ENCODE data around the gene GALT.

DNA sequence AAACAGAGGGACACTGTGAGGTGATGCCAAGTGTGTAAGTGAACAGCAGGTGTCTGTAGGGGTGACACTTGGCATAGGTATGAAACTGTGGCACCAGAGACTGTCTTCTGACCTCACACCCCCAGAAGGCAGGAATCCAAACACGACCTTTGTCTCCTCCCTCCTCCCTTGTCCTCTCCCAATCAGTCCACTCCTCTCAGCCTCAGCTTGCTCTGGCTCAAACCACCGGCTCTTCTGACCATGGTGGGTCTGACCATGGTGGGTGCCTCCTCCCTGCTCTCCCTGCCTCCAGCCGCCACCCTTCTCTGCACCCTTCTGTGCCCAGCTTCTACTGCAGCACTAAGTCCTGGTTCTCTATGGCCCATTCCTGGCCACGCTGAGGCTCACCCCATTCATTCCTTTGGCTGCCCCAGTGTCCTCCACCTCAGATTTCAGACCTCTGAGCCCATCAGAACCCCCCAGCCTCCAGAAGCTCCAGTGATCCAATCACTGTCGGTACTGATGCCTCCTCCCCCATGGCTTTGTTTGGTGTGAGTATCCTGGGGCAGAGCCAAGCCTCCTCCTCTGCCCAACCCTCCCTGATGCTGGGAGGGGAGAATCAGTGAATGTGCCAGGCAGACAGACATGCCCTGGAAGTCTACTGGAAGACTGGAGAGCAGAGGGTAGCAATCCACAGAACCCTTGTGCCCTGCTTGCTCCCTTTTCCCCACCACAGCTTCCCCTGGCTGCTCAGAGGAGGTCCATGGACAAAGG lies 15.9 kb upstream of the GALT start:
- TF ChIP-seq, protein P1, sequence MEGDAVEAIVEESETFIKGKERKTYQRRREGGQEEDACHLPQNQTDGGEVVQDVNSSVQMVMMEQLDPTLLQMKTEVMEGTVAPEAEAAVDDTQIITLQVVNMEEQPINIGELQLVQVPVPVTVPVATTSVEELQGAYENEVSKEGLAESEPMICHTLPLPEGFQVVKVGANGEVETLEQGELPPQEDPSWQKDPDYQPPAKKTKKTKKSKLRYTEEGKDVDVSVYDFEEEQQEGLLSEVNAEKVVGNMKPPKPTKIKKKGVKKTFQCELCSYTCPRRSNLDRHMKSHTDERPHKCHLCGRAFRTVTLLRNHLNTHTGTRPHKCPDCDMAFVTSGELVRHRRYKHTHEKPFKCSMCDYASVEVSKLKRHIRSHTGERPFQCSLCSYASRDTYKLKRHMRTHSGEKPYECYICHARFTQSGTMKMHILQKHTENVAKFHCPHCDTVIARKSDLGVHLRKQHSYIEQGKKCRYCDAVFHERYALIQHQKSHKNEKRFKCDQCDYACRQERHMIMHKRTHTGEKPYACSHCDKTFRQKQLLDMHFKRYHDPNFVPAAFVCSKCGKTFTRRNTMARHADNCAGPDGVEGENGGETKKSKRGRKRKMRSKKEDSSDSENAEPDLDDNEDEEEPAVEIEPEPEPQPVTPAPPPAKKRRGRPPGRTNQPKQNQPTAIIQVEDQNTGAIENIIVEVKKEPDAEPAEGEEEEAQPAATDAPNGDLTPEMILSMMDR (IDR thresholded peaks at IDR 0.05) = no peak
- TF ChIP-seq POLR2A (IDR thresholded peaks at IDR 0.05) = peak; percentile 17

All from right lobe of liver (tissue), 4 donors.